WTC11 (cell line): ENCODE data around the gene GRK3.

Experiments used
- FOXJ3 ChIP-seq: sonication (generic); formaldehyde crosslinking; IDR thresholded peaks from 2 replicates; pipeline ENCODE4 v1.9.0; 2021; ENCODE audit warnings: missing genetic modification reagents, mild to moderate bottlenecking, borderline replicate concordance
- FOXK1 ChIP-seq: sonication (generic); formaldehyde crosslinking; IDR thresholded peaks from 2 replicates; pipeline ENCODE4 v1.8.0; 2022; ENCODE audit warnings: mild to moderate bottlenecking, moderate library complexity, missing genetic modification reagents
- JUN ChIP-seq: sonication (generic); formaldehyde crosslinking; IDR thresholded peaks from 2 replicates; pipeline ENCODE4 v1.8.0; 2023; ENCODE audit warnings: mild to moderate bottlenecking, missing genetic modification reagents
- SP1 ChIP-seq: sonication (generic); formaldehyde crosslinking; conservative IDR thresholded peaks from 2 replicates; pipeline ENCODE4 v1.8.1; 2022; ENCODE audit warnings: missing genetic modification reagents
- TF ChIP-seq, protein P1 (sequence below): fragments of 200-600 bp; IDR thresholded peaks from 2 replicates; pipeline ENCODE4 v1.8.0; 2022; ENCODE audit warnings: antibody characterized with exemption

GRCh38 chr22:25573841-25574240, 9.4 kb downstream of the GRK3 start:
- TF ChIP-seq FOXJ3 (CRISPR knock-in tag): no peak
- TF ChIP-seq JUN (CRISPR knock-in tag): no peak
- no peak for TF ChIP-seq FOXK1 (CRISPR knock-in tag)
- TF ChIP-seq, protein P1, sequence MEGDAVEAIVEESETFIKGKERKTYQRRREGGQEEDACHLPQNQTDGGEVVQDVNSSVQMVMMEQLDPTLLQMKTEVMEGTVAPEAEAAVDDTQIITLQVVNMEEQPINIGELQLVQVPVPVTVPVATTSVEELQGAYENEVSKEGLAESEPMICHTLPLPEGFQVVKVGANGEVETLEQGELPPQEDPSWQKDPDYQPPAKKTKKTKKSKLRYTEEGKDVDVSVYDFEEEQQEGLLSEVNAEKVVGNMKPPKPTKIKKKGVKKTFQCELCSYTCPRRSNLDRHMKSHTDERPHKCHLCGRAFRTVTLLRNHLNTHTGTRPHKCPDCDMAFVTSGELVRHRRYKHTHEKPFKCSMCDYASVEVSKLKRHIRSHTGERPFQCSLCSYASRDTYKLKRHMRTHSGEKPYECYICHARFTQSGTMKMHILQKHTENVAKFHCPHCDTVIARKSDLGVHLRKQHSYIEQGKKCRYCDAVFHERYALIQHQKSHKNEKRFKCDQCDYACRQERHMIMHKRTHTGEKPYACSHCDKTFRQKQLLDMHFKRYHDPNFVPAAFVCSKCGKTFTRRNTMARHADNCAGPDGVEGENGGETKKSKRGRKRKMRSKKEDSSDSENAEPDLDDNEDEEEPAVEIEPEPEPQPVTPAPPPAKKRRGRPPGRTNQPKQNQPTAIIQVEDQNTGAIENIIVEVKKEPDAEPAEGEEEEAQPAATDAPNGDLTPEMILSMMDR: no peak
- no peak for TF ChIP-seq SP1 (CRISPR knock-in tag)
